HG03045 (cell line): Measurements from ENCODE around the gene ELANE.

Source experiments
- ATAC-seq: cut with Tn5 transposase; IDR thresholded peaks from one replicate; pipeline ENCODE4 v1.9.1; 2021; ENCODE audit warnings: mild to moderate bottlenecking, moderate library complexity; ENCODE audit not compliant: unreplicated experiment

The ELANE gene

DNA sequence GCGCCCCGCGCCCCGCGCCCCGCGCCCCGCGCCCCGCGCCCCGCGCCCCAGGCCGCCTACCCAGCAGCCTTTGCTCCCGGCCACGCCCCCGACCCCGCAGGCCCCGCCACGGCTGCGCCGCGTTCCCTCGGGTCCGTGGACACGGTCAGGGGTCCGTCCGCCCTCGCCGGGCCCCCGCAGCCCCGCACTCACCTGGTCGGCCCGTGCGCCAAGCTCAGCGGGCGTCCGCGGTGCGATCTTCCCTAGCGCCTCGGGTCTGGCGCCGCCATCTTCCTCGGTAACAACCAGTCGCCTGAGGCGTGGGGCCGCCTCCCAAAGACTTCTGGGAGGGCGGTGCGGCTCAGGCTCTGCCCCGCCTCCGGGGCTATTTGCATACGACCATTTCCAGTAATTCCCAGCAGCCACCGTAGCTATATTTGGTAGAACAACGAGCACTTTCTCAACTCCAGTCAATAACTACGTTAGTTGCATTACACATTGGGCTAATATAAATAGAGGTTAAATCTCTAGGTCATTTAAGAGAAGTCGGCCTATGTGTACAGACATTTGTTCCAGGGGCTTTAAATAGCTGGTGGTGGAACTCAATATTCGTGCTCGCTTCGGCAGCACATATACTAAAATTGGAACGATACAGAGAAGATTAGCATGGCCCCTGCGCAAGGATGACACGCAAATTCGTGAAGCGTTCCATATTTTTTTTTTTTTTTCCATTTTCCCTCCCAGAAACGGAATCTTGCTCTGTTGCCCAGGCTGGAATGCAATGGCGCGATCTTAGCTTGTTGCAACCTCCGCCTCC, 41.0 kb downstream of the ELANE start, which contains the start of the genes MED16 and RNU6-9:
MED16 (minus strand) TSS at position 294 of the 796 bp plus-strand sequence. CDS start 2,056 bp downstream, outside the sequence.
RNU6-9 (plus strand) TSS at position 591 of the 796 bp plus-strand sequence.
- peak; percentile 76 for ATAC-seq

DNA sequence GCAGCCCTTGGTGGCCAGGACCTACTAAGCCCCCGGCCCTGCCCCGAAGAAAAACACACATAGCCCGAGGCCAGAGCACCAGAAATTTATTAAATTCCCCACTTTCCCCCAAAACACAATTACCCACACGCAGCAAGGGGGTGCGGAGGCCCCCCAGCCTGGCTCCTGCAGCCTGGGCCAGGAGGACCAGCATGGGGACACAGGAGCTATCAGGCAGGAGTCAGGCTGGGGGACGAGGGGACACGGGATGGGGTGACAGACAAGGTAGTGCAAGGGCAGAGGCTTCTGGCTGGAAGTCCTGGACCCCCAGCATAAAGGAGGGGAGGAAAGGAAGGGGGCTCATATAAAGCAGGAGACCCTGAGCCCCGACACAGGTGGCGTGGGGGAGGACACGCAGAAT, 44.3 kb downstream of the ELANE start:
- ATAC-seq: no peak

DNA sequence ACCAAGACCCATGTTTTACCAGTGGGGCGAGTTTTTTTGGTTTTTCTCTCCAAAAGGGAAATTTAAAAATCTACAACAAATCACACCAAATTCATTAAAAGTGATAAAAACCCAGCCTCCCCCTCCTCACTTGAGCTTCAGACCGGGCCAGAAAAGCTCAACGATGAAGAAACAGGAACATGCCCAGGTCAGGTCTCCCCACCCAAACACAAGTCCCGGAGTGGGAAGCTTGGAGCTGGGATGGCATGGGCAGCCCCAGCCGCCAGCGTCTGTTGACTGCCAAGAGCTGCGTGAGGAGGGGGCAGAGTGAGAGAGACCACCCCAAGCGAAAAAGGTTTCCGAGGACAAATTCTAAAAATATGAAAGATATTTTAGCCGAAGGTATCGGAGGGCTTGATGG, 44.9 kb downstream of the ELANE start:
- no peak for ATAC-seq

DNA sequence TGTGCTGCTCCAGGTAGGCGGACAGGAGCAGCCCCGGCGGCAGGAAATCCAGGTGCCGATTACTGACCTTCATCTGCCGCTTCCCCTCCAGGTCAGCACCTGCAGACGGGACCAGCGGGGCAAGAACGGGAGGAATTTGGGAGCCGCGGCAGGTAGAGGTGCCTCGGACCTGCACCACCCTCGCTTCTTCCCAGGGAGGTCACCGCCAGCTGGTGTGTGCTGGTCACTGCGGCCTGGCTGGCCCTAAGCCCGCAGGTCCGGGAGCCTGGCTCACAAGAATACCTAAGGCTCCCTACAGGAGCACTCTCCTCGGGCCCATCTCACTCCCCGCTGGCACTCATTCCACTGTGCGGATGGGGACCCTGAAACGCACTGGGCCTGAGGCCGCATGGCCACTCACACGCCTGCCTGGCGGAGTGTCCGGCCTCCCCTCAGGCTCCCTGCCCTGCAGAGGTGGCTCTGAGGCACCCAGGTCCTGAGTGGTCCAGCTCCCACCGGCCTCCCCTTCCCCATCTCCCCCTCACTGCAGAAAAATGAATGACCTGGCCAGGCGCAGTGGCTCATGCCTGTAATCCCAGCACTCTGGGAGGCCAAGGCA, 45.4 kb downstream of the ELANE start:
- ATAC-seq: no peak

- no peak for ATAC-seq
These were observed 46.6 kb downstream of the ELANE start for GRCh38 chr19:898663-899062.

- no peak for ATAC-seq
These were observed 47.4 kb downstream of the ELANE start for GRCh38 chr19:899336-900042.

DNA sequence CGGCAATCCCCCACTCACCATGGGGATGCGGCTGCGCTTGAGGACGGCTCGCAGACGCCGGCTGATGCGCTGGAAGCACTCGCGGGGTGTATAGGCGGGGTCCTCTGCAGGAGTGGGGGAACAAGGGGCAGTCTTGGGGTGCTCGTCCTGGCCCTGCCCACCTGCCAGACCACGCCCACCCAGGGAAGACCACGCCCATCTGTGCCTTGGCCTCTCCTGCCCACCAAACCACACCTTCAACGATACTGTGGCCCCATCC, 47.9 kb downstream of the ELANE start:
- no peak for ATAC-seq

GRCh38 chr19:900302-901111, 48.4 kb downstream of the ELANE start:
- ATAC-seq: no peak

GRCh38 chr19:901216-902092, 49.4 kb downstream of the ELANE start:
- ATAC-seq: no peak

GRCh38 chr19:902093-902370, 49.9 kb downstream of the ELANE start:
- ATAC-seq: no peak

- ATAC-seq: no peak
These were observed 50.5 kb downstream of the ELANE start for GRCh38 chr19:902446-903226.

DNA sequence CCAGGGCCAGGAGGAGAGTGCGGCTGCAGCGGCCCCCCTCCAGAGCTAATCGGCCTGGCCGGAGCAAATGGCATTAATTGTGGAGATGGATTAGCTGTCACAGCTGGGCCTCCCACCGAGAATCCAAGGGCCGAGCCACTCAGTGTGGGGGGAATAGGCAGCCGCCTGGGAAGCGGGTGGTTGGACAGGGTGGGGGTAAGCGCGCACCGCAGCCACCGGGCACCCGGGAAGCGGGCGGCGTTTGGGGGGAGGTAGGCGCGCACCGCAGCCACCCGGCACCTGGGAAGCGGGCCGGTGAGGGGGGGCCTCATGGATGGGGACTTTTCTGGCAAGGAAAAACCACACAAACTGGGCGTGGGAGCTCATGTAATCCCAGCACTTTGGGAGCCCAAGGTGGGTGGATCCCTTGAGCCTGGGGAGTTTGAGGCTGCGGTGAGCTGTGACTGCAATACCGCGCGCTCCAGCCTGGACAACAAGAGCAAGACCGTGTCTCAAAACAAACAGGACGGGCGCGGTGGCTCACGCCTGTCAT, 51.2 kb downstream of the ELANE start:
- ATAC-seq: no peak

- no peak for ATAC-seq
These were observed 52.4 kb downstream of the ELANE start for GRCh38 chr19:904545-904944.
